Measurements from ENCODE around the gene SLC25A33. TPM values are rescaled to one million over a fixed set of nuclear protein-coding genes. Genes with fewer than 3 reads are reported as not detected.

SLC25A33 gene
- total and polyA plus RNA-seq, 2 of the 8 experiments (the other 6 are each of a cell fraction or from before 2014, with no cell fraction given): 7.8 to 12.8 TPM

DNA sequence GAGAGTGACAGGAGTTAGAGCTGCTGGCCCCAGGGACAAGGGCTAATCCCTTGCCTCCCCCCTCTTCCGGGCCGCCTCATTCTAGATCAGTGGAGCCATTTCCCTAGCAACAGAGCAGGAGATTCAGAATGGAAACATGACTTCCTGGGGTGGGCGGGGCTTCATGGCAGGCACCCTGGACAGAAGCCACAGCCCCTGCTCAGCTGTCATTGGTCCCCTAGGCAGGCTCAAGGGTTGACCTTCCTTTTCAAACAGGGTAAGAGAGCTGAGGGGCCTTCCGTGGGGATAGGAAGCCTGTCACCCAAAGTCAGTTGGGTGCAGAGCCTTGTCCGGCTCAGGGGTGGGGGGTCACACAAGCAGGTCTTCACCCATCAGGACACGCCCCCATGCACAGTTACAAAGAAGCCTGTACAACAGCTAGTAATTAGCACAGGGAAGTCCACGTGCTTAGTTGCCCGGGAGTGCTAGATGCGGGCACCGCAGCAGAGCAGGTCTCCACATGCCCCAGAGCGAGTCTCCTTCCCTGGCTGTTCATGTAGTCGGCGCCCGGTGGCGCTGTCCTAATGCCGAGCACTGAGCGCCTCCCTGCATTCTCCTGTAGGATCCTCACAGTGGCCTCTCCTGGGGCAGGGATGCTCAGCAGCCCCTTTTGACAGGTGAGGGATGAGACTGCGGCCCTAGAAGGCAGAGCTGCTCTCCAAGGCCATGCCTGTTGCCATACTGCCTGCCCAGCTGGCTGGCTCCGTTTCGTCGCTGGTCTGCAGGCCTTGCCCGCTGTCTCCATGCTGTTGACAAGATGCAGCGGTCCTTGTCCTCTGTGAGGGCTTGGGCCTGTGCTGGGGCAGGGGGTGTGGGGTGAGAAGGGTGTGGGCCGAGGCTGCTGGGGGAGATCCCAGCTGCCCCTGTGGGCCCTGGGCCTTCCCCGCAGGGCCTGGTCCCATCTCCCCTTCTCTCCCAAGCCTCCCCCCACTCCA is 54.5 kb downstream of the SLC25A33 start:
- FAIRE-seq: no peak
- Histone ChIP-seq H4K91ac (replicated peaks; ENCODE audit: insufficient read length, low read length) (no peak overlapping the region), H3K27me3 (replicated peaks in 1 of 4; ENCODE audit: control insufficient read depth in 3 of 4, extremely low read depth in 1 of 4, insufficient read depth in 3 of 4, low read length in 3 of 4) (no peaks in the 10 kb centered on the region), H2BK120ac (replicated peaks; ENCODE audit: low read depth, low read length) (no peak overlapping the region), H3K79me1 (ENCODE audit: low read depth, low read length) (peaks cover 22% of the 10 kb centered on the region), H2BK20ac (ENCODE audit: low read length) (no peak overlapping the region), H4K8ac (ENCODE audit: extremely low read depth, insufficient read depth, low read length) (no peak overlapping the region; the same call in 1 of the 2 replicates), H3K4ac (replicated peaks; ENCODE audit: insufficient read length, low read depth, low read length) (no peak overlapping the region), H3K23me2 (ENCODE audit: low read depth, low read length) (peaks cover 7% of the 10 kb centered on the region; the same call in 1 of the 2 replicates), H2BK5ac (ENCODE audit: low read depth, low read length) (peak overlapping the region; percentile 68; the same call in 1 of the 2 replicates), H3K4me2 (ENCODE audit: insufficient read depth in 1 of 2, low read depth in 2 of 2, low read length in 2 of 2) (peak overlapping the region in 1 of 2 experiments; percentile 30; a peak in 1 of 4 replicates), H3K4me3 (ENCODE audit: extremely low read depth in 1 of 4, insufficient read depth in 2 of 4, low read depth in 3 of 4, low read length in 4 of 4) (no peak overlapping the region), H3K79me2 (ENCODE audit: control insufficient read depth in 1 of 2, insufficient read depth in 2 of 2, low read length in 2 of 2) (peaks cover 11 to 70% of the 10 kb centered on the region in 2 experiments; a peak in 3 of 4 replicates), H3K36me3 (ENCODE audit: control insufficient read depth in 2 of 4, insufficient read depth in 4 of 4, low read length in 3 of 4) (peaks cover 0 to 11% (median 6%) of the 10 kb centered on the region in 4 experiments; a peak in 5 of 8 replicates), H3K14ac (ENCODE audit: insufficient read length) (no peak overlapping the region), H3K18ac (ENCODE audit: extremely low read depth, low read length) (no peak overlapping the region; the same call in 1 of the 2 replicates), H2AK5ac (ENCODE audit: low read depth, low read length) (no peak overlapping the region), H3K56ac (replicated peaks; ENCODE audit: insufficient read length, low read depth, low read length) (no peak overlapping the region), H4K5ac (ENCODE audit: insufficient read length, low read depth, low read length) (no peak overlapping the region), H4K20me1 (replicated peaks in 1 of 2; ENCODE audit: control insufficient read depth in 1 of 2, insufficient read depth in 2 of 2, low read length in 2 of 2) (peaks cover 37 to 43% of the 10 kb centered on the region in 2 experiments), H2BK12ac (ENCODE audit: low read depth, low read length) (no peak overlapping the region; the same call in 1 of the 2 replicates), H3K9me3 (ENCODE audit: insufficient read depth in 2 of 2, low read depth in 1 of 2, low read length in 1 of 2) (no peaks in the 10 kb centered on the region), H3K23ac (ENCODE audit: insufficient read length) (no peak overlapping the region), H2AFZ (ENCODE audit: low read length) (no peak overlapping the region), H2BK15ac (ENCODE audit: low read length) (no peak overlapping the region), H3K4me1 (replicated peaks in 1 of 4; ENCODE audit: control insufficient read depth in 3 of 4, insufficient read depth in 4 of 4, low read length in 3 of 4) (peaks cover 0 to 40% (median 28%) of the 10 kb centered on the region in 4 experiments; a peak in 5 of 7 replicates), H3K9ac (replicated peaks in 1 of 4; ENCODE audit: extremely low read depth in 1 of 4, low read depth in 3 of 4, low read length in 3 of 4) (no peak overlapping the region), H3K27ac (ENCODE audit: low read depth, low read length) (0 out of 2 replicates have a peak overlapping the region, but pooled peaks have one; percentile 39)
- peak; percentile 23 to 71 for DNase-seq (ENCODE audit: low read depth in 1 of 2, low spot score in 2 of 2)
- 85% methylated on average over 24 of the region's 25 CpGs; no CpG with 5 or more reads in 1 of the 2 experiments for WGBS, 2 experiments (ENCODE audit: extremely low coverage in 1 of 2, insufficient coverage in 1 of 2, insufficient read length in 1 of 2, insufficient replicate concordance in 2 of 2, low coverage in 1 of 2, low lambda C conversion rate in 2 of 2, missing lambda C conversion rate in 1 of 2)
- CTCF ChIA-PET (ENCODE audit: partially characterized antibody): interaction anchor here (0.5 to 6.1 kb wide), 9 partner anchors 13 to 343 kb away, joined by 3 to 44 read pairs (median 4); no protein-coding TSS in a partner anchor
- POLR2A ChIA-PET (ENCODE audit: partially characterized antibody): interaction anchor here (1.4 to 2.1 kb wide), 3 partner anchors 13 to 87 kb away, joined by 3 to 5 read pairs (median 4); no protein-coding TSS in a partner anchor
- TF ChIP-seq JUN (IDR thresholded peaks at IDR 0.05; ENCODE audit: low read depth, low read length) (no peak), POLR2A (IDR thresholded peaks at IDR 0.05; ENCODE audit: control extremely low read depth in 1 of 2, low read depth in 2 of 2, low read length in 2 of 2) (no peak), SIN3A (conservative IDR thresholded peaks at IDR 0.05 in 1 of 2, IDR thresholded peaks at IDR 0.05 in 1 of 2; ENCODE audit: low read depth in 1 of 2, low read length in 2 of 2) (peak in 1 of 2 experiments; percentile 67; a peak in 1 of 4 replicates), RAD21 (IDR thresholded peaks at IDR 0.05 in 1 of 2, conservative IDR thresholded peaks at IDR 0.05 in 1 of 2; ENCODE audit: low read depth in 2 of 2, low read length in 2 of 2) (peak in 1 of 2 experiments; percentile 14; a peak in 1 of 4 replicates), RFX5 (IDR thresholded peaks at IDR 0.05; ENCODE audit: borderline replicate concordance, low read depth, low read length) (peak; percentile 39; the same call in 1 of the 2 replicates)
- TF ChIP-seq, protein P1, sequence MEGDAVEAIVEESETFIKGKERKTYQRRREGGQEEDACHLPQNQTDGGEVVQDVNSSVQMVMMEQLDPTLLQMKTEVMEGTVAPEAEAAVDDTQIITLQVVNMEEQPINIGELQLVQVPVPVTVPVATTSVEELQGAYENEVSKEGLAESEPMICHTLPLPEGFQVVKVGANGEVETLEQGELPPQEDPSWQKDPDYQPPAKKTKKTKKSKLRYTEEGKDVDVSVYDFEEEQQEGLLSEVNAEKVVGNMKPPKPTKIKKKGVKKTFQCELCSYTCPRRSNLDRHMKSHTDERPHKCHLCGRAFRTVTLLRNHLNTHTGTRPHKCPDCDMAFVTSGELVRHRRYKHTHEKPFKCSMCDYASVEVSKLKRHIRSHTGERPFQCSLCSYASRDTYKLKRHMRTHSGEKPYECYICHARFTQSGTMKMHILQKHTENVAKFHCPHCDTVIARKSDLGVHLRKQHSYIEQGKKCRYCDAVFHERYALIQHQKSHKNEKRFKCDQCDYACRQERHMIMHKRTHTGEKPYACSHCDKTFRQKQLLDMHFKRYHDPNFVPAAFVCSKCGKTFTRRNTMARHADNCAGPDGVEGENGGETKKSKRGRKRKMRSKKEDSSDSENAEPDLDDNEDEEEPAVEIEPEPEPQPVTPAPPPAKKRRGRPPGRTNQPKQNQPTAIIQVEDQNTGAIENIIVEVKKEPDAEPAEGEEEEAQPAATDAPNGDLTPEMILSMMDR (IDR thresholded peaks at IDR 0.05; ENCODE audit: control extremely low read depth in 1 of 3, insufficient read depth in 1 of 3, low read depth in 1 of 3, low read length in 3 of 3): peak in 2 of 3 experiments; percentile 36 to 52; a peak in 3 of 4 replicates

Data from H1 (cell line).